ENCODE data around the gene CCDC192. TPM values are rescaled to one million over a fixed set of nuclear protein-coding genes. Genes with fewer than 3 reads are reported as not detected.

CCDC192 gene
- total and polyA plus RNA-seq, 2 of the 4 experiments (the other 2 are of a cell fraction), result not detected

DNA sequence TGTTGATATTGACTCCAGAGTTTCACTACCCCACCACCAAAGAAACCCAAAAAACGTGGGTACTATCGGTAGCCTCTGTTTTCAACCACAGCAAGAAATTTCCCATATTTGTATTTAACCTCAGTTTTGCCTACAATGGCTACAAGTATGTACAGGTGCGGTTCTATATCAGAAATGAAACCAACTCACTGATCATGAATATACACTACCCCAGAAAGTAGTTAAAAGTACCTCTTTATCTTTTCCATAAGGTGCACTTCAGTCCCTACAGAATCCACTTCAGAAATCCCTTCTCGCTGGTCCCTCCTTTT, 239.8 kb downstream of the CCDC192 start:
- Histone ChIP-seq H2BK120ac (ENCODE audit: low read depth, low read length) (no peak overlapping the region), H2AK9ac (replicated peaks; ENCODE audit: low read depth, low read length, poor library complexity) (no peak overlapping the region), H2BK5ac (ENCODE audit: low read depth, low read length, poor library complexity, severe bottlenecking) (no peak overlapping the region), H3K23ac (ENCODE audit: low read depth, low read length) (no peak overlapping the region), H3K18ac (ENCODE audit: low read depth, low read length) (no peak overlapping the region), H3K9ac (ENCODE audit: low read depth, low read length) (no peak overlapping the region), H3K27ac (ENCODE audit: insufficient read depth, low read length) (no peak overlapping the region), H3K56ac (ENCODE audit: extremely low read depth, insufficient read depth, low read length) (no peak overlapping the region), H3K79me1 (ENCODE audit: low read depth in 1 of 2, low read length in 2 of 2) (no peaks in the 10 kb centered on the region), H3K14ac (replicated peaks; ENCODE audit: low read depth, low read length) (no peak overlapping the region), H3K4me2 (ENCODE audit: low read depth, low read length) (no peak overlapping the region), H3K4me3 (ENCODE audit: insufficient read depth, low read depth, low read length) (no peak overlapping the region), H2AFZ (replicated peaks; ENCODE audit: low read length, poor library complexity) (no peak overlapping the region), H2BK20ac (ENCODE audit: low read depth, low read length) (no peak overlapping the region), H3K36me3 (ENCODE audit: control insufficient read depth, insufficient read depth, low read length) (no peaks in the 10 kb centered on the region), H3K4ac (ENCODE audit: low read depth, low read length) (no peak overlapping the region), H3K4me1 (ENCODE audit: control insufficient read depth, insufficient read depth, low read length) (peaks cover 3% of the 10 kb centered on the region; the same call in 1 of the 2 replicates), H4K5ac (ENCODE audit: low read depth, low read length) (no peak overlapping the region), H2AK5ac (ENCODE audit: low read depth, low read length) (no peak overlapping the region), H3K9me3 (ENCODE audit: control insufficient read depth, insufficient read depth, low read length) (no peaks in the 10 kb centered on the region), H4K20me1 (ENCODE audit: insufficient read depth, low read length) (no peaks in the 10 kb centered on the region), H4K8ac (ENCODE audit: low read depth in 2 of 2, low read length in 2 of 2) (no peak overlapping the region), H2BK15ac (ENCODE audit: low read depth, low read length) (no peak overlapping the region), H3K9me1 (ENCODE audit: insufficient read depth, low read length) (no peaks in the 10 kb centered on the region), H3K27me3 (ENCODE audit: control insufficient read depth, insufficient read depth, low read length) (no peaks in the 10 kb centered on the region), H4K91ac (ENCODE audit: insufficient read depth, low read depth, low read length) (no peak overlapping the region)
- in situ Hi-C loops (cut with MboI; ENCODE audit: low sequenced_read_pairs), result no loop called here
- dilution Hi-C loops (cut with HindIII; ENCODE audit: low sequenced_read_pairs, unreplicated experiment), result no loop called here
- DNase-seq, result no peak
- ChIA-PET POLR2A (ENCODE audit: unreplicated experiment) (no interaction called here), CTCF (no interaction called here)
- no CpG with 5 or more reads among the region's 4 CpGs for WGBS, 2 experiments (ENCODE audit: extremely low coverage in 2 of 2, insufficient read length in 1 of 2)
- intact Hi-C loops (cut with micrococcal nuclease), result no loop called here
- BruUV-seq (replicated peaks), result no TSS peak
- ATAC-seq (ENCODE audit: low read depth), result no peak
- TF ChIP-seq RFX5 (IDR thresholded peaks at IDR 0.05; ENCODE audit: low read depth, low read length), result no peak
- no peak for TF ChIP-seq RAD21 (IDR thresholded peaks at IDR 0.05; ENCODE audit: low read length)
- no peak for TF ChIP-seq RCOR1 (IDR thresholded peaks at IDR 0.05; ENCODE audit: insufficient replicate concordance, low read length)
- TF ChIP-seq, protein P1, sequence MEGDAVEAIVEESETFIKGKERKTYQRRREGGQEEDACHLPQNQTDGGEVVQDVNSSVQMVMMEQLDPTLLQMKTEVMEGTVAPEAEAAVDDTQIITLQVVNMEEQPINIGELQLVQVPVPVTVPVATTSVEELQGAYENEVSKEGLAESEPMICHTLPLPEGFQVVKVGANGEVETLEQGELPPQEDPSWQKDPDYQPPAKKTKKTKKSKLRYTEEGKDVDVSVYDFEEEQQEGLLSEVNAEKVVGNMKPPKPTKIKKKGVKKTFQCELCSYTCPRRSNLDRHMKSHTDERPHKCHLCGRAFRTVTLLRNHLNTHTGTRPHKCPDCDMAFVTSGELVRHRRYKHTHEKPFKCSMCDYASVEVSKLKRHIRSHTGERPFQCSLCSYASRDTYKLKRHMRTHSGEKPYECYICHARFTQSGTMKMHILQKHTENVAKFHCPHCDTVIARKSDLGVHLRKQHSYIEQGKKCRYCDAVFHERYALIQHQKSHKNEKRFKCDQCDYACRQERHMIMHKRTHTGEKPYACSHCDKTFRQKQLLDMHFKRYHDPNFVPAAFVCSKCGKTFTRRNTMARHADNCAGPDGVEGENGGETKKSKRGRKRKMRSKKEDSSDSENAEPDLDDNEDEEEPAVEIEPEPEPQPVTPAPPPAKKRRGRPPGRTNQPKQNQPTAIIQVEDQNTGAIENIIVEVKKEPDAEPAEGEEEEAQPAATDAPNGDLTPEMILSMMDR (conservative IDR thresholded peaks at IDR 0.05; ENCODE audit: low read depth, low read length), result no peak
- TF ChIP-seq, protein P2, sequence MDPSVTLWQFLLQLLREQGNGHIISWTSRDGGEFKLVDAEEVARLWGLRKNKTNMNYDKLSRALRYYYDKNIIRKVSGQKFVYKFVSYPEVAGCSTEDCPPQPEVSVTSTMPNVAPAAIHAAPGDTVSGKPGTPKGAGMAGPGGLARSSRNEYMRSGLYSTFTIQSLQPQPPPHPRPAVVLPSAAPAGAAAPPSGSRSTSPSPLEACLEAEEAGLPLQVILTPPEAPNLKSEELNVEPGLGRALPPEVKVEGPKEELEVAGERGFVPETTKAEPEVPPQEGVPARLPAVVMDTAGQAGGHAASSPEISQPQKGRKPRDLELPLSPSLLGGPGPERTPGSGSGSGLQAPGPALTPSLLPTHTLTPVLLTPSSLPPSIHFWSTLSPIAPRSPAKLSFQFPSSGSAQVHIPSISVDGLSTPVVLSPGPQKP (IDR thresholded peaks at IDR 0.05; ENCODE audit: borderline replicate concordance, low read depth, low read length), result no peak
- TF ChIP-seq MAFK (IDR thresholded peaks at IDR 0.05; ENCODE audit: low read depth, low read length), result no peak
- TF ChIP-seq SMC3 (IDR thresholded peaks at IDR 0.05; ENCODE audit: low read depth, low read length), result no peak
- TF ChIP-seq MAZ (IDR thresholded peaks at IDR 0.05; ENCODE audit: borderline replicate concordance, low read depth, low read length), result no peak
- no peak for TF ChIP-seq MXI1 (IDR thresholded peaks at IDR 0.05; ENCODE audit: borderline replicate concordance, low read depth, low read length)
- no peak for TF ChIP-seq NFE2L2 (IDR thresholded peaks at IDR 0.05; ENCODE audit: low read depth, low read length)
- TF ChIP-seq CHD1 (IDR thresholded peaks at IDR 0.05; ENCODE audit: low read depth, low read length), result no peak
- TF ChIP-seq, protein P3, sequence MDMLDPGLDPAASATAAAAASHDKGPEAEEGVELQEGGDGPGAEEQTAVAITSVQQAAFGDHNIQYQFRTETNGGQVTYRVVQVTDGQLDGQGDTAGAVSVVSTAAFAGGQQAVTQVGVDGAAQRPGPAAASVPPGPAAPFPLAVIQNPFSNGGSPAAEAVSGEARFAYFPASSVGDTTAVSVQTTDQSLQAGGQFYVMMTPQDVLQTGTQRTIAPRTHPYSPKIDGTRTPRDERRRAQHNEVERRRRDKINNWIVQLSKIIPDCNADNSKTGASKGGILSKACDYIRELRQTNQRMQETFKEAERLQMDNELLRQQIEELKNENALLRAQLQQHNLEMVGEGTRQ (IDR thresholded peaks at IDR 0.05; ENCODE audit: low read depth, low read length), result no peak
- TF ChIP-seq POLR2A (IDR thresholded peaks at IDR 0.05; ENCODE audit: low read depth, low read length), result no peak
- TF ChIP-seq FOS (IDR thresholded peaks at IDR 0.05; ENCODE audit: low read depth, low read length), result no peak
- no peak for TF ChIP-seq BHLHE40 (IDR thresholded peaks at IDR 0.05; ENCODE audit: low read depth, low read length)

Measured in IMR-90 (cell line).